NCI-H1105 treated with DMSO at 0.1 percent for 48 hours (cell line): Measurements from ENCODE around the gene GABBR1.
A peak's percentile ranks its signal among the peaks of the same experiment; 100 is the strongest.

Experiments used
- DNase-seq: peaks from one replicate; lab custom pipeline; 2025; lab: John Stamatoyannopoulos, UW

GABBR1 gene

GRCh38 chr6:29527564-29527963 is 105.4 kb downstream of the GABBR1 start:
- no peak for DNase-seq

- DNase-seq: no peak
Observed at GRCh38 chr6:29527126-29527525, 105.9 kb downstream of the GABBR1 start.

DNA sequence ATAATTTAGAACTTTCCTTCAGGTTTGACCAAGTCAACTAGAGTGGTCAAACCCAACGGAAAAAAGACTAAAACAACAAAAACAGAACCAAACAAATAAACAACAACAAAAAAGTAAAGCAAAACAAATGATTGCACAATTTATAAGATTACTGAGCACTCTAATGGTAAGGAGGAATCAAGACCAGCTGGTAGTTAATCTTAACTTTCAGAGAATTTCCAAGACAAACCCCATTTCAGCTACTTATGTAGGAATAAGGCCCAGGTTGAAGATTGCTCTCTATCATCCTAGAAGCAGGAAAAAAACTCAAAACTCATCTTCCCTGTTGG is 107.7 kb downstream of the GABBR1 start:
- no peak for DNase-seq

- DNase-seq: no peak
Observed at GRCh38 chr6:29524444-29525310, 108.3 kb downstream of the GABBR1 start.

DNA sequence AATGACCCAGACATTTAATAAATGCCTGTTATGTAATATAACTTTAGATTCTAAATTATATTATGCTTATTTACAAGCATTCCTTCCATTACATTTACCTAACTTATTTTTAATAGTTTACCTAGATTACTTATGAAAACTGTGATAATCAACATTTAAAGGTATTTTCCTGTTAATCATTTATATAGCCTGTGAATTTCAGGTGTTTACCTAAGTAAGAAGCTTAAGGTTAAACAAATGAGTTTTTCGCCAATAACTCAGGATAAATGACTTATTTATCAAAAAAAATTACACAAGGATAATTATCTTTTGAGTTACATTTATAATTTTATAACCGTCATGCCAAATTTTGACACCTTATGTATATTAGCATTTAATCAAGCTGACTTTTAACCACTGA is 108.9 kb downstream of the GABBR1 start:
- no peak for DNase-seq

DNA sequence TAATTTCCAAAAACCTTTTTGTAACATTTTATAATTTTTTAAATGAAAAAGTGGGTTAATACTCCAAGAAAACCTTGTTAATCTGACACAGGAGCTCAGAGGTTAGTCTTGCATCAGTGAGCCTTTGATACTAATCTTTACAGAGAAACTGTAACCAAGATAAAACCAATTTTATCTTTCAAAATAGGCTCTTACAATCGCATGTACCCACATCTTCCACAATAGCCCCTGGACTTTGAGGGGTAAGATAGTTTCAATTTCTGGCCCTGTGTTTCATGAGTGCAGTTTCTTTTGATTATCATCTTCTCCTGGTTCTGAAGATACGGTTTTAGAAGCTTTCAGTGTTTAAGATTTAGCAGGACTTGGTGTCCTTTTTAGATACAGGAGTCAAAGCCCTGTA is 110.8 kb downstream of the GABBR1 start:
- DNase-seq: no peak

GRCh38 chr6:29521006-29521680 is 111.8 kb downstream of the GABBR1 start:
- no peak for DNase-seq

GRCh38 chr6:29520232-29520631 is 112.8 kb downstream of the GABBR1 start:
- DNase-seq: no peak

DNA sequence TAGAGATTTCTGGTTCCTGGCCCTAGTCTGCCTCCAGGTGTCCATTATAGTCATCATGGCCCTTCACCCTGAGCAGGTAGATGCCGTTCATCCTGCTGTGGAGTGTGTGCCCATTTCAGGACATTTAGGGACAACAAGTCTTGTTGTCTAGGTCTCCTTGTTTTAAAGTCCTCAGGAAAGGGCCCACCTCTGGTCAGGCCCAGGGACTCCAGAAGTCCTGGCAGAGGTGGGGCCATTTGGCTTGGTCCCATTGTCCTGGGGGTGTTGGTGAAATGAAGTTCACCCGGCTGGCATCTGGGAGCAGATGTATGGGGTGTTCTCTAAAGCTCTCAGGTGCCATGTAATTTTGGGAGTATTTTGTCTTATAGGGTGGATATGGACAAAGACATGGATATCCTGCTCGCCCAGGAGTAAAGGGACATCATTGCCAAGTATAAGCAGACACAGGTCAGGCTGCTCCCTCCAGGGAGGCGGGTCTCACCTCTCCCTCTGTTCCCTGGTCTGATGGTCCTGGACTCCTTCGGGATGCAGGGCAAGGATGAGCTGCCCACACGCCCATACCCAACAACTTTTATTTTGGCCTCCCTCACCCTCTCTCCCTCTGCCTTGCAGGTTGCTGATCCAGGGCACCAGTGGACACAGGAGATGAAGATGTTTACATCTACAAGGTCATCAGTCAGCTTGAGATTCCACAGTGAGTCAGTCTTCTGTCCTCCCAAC is 113.5 kb downstream of the GABBR1 start:
- no peak for DNase-seq

DNA sequence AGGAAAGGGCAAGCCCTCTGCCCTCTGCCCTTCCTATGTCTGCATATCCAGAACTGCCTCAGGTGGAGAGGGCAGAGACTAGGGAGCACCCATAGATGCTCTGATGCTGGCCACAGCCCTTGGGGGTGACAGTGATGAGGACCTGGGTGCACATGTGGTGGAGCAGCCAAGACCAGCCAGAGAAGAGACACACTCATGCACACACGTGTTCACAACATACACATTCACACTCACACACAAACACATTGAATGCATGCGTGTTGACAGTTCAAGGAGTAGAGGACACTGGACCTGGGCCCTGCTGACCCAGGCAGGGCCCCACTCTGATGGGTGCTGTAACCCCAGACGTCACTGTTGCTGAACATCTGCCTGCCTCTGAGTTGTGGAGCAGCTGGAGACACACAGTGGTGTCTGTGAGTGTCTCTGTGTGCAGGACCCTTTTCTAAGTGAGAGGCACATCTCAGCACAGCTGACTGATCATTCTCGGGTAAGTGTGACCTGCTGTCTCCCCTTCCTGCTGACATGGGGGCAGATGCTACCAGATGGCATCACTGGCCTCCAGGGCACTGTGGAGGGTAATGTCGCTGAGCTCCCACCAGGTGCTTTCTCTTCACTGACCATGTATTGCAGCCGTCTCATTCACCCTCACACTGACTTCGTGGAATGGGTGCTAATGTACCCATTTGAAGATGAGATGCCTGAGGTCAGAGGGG is 115.1 kb downstream of the GABBR1 start:
- DNase-seq: no peak

GRCh38 chr6:29517245-29517644 is 115.7 kb downstream of the GABBR1 start:
- DNase-seq: no peak

- DNase-seq: peak; percentile 17
Observed at GRCh38 chr6:29516108-29516507, 116.9 kb downstream of the GABBR1 start.

DNA sequence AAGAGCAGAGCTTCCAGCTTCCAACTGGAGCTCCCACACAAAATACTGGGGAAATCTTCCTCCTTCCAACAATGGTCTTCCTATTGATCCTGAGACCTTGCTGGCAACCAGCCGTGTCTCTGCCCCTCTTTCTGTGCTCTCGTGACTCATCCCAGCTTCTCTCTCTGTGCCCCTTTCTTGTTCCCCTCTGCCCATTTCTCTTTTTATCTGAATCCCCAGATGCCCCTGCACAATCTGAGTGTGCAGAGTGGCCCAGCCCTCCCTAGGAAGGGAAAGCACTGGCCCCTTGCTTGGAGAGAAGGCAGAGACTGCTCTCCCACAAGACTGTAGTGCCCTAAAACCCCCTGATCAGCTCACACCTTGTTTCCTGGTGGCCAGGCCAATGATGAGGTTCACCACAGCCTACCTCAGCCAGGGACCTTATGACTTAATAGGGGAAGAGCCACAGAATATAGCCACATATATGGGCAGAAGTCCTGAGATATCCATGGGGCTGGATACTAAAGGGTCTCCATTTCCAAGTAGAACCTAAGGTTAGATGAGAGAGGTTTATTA is 122.2 kb downstream of the GABBR1 start:
- DNase-seq: no peak

- no peak for DNase-seq
Observed at GRCh38 chr6:29510202-29510601, 122.8 kb downstream of the GABBR1 start.
